MM.1S (cell line): ENCODE results near the gene WSB1.
A peak's percentile ranks its signal among the peaks of the same experiment; 100 is the strongest.

ENCODE experiments used
- DNase-seq: peaks from one replicate; pipeline ENCODE4 v3.0.0-alpha.2; 2015
- H2AFZ ChIP-seq: fragments of 300-600 bp; sonication (generic); 2 replicates; pipeline ENCODE4 v1.6.0; 2016; ENCODE audit warnings: antibody characterized with exemption, low read length
- H3F3A ChIP-seq: fragments of 300-600 bp; sonication (generic); 2 replicates; pipeline ENCODE4 v1.6.1; 2016; ENCODE audit warnings: mild to moderate bottlenecking, antibody characterized with exemption, low read length, moderate library complexity, mixed read lengths; ENCODE audit not compliant: insufficient read depth
- H3K27ac ChIP-seq: fragments of 300-600 bp; sonication (generic); 2 replicates; pipeline ENCODE4 v1.5.1; 2016; ENCODE audit warnings: mild to moderate bottlenecking, low read length
- H3K27me3 ChIP-seq: fragments of 300-600 bp; sonication (generic); replicated peaks from 2 replicates; pipeline ENCODE4 v1.6.0; 2016; ENCODE audit warnings: low read length; ENCODE audit not compliant: insufficient read depth
- H3K36me3 ChIP-seq: fragments of 300-600 bp; sonication (generic); replicated peaks from 2 replicates; pipeline ENCODE4 v1.6.1; 2016; ENCODE audit warnings: mild to moderate bottlenecking, low read length, mixed read lengths; ENCODE audit not compliant: insufficient read depth
- H3K4me1 ChIP-seq: fragments of 300-600 bp; sonication (generic); 2 replicates; pipeline ENCODE4 v1.6.1; 2016; ENCODE audit warnings: low read length, mixed read lengths
- H3K4me2 ChIP-seq: fragments of 300-600 bp; sonication (generic); 2 replicates; pipeline ENCODE4 v1.6.0; 2016; ENCODE audit warnings: low read depth, low read length
- H3K4me3 ChIP-seq: fragments of 300-600 bp; sonication (generic); 2 replicates; pipeline ENCODE4 v1.5.1; 2016; ENCODE audit warnings: low read length, mixed read lengths
- H3K79me2 ChIP-seq: fragments of 300-600 bp; sonication (generic); 2 replicates; pipeline ENCODE4 v1.6.1; 2016; ENCODE audit warnings: mixed run types, low read length, mixed read lengths
- H3K9ac ChIP-seq: fragments of 300-600 bp; sonication (generic); 2 replicates; pipeline ENCODE4 v1.6.1; 2016; ENCODE audit warnings: low read length, mixed read lengths
- H3K9me2 ChIP-seq: fragments of 300-600 bp; sonication (generic); replicated peaks from 2 replicates; pipeline ENCODE4 v1.6.1; 2016; ENCODE audit warnings: mild to moderate bottlenecking, low read length, mixed read lengths; ENCODE audit not compliant: insufficient read depth
- H3K9me3 ChIP-seq: fragments of 300-600 bp; sonication (generic); replicated peaks from 2 replicates; pipeline ENCODE4 v1.6.1; 2016; ENCODE audit warnings: mild to moderate bottlenecking, low read length, mixed read lengths; ENCODE audit not compliant: insufficient read depth
- H4K20me1 ChIP-seq: fragments of 300-600 bp; sonication (generic); 2 replicates; pipeline ENCODE4 v1.6.1; 2016; ENCODE audit warnings: mild to moderate bottlenecking, low read length, moderate library complexity, mixed read lengths; ENCODE audit not compliant: insufficient read depth
- EZH2 ChIP-seq: fragments of 300-600 bp; sonication (generic); optimal IDR thresholded peaks from 2 replicates; pipeline ENCODE3; 2017; ENCODE audit warnings: low read depth, mild to moderate bottlenecking, antibody characterized with exemption, low read length, mixed read lengths
- EZH2phosphoT487 ChIP-seq: fragments of 300-600 bp; sonication (generic); IDR thresholded peaks from 2 replicates; pipeline ENCODE4 v1.6.1; 2018; ENCODE audit warnings: antibody characterized with exemption, low read length
- TF ChIP-seq, protein P1 (sequence below): fragments of 300-600 bp; sonication (generic); IDR thresholded peaks from 2 replicates; pipeline ENCODE4 v1.5.1; 2016; ENCODE audit warnings: antibody characterized with exemption, low read length, mixed read lengths

The WSB1 gene, protein sequence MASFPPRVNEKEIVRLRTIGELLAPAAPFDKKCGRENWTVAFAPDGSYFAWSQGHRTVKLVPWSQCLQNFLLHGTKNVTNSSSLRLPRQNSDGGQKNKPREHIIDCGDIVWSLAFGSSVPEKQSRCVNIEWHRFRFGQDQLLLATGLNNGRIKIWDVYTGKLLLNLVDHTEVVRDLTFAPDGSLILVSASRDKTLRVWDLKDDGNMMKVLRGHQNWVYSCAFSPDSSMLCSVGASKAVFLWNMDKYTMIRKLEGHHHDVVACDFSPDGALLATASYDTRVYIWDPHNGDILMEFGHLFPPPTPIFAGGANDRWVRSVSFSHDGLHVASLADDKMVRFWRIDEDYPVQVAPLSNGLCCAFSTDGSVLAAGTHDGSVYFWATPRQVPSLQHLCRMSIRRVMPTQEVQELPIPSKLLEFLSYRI

DNA sequence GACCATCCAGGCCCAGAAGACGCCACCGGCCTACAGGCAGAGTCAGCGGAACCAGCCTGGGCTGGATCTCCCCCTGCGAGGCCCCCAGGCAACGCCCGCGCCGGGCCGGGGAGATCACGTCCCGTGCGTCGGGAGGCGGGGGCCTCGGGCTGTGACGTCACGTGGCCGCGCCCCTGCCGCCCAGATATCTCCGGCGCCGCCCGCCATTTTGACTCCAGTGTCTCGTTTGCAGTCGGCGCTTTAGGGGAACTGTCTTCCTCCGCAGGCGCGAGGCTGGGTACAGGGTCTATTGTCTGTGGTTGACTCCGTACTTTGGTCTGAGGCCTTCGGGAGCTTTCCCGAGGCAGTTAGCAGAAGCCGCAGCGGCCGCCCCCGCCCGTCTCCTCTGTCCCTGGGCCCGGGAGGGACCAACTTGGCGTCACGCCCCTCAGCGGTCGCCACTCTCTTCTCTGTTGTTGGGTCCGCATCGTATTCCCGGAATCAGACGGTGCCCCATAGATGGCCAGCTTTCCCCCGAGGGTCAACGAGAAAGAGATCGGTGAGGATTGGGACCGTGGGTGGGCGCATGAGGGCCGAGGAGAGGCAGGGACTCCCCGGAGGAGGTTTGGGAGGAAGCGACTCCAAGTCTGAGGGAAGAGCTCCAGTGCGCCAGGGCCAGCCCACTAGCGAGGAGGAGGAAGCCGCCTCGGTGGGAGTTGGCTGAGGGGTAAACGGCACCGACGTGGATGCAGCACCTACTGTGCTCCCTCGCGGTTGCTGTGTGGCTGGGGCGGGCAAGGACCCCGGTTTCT lies at the start of gene WSB1:
Gene WSB1 (plus strand): TSS at position 217 of the 791 bp plus-strand sequence. CDS start 282 bp downstream, at position 499.
- H3K27ac ChIP-seq, result peak within 1 kb of the TSS; percentile 89
- no peaks in the 10 kb centered on the region for H4K20me1 ChIP-seq

DNA sequence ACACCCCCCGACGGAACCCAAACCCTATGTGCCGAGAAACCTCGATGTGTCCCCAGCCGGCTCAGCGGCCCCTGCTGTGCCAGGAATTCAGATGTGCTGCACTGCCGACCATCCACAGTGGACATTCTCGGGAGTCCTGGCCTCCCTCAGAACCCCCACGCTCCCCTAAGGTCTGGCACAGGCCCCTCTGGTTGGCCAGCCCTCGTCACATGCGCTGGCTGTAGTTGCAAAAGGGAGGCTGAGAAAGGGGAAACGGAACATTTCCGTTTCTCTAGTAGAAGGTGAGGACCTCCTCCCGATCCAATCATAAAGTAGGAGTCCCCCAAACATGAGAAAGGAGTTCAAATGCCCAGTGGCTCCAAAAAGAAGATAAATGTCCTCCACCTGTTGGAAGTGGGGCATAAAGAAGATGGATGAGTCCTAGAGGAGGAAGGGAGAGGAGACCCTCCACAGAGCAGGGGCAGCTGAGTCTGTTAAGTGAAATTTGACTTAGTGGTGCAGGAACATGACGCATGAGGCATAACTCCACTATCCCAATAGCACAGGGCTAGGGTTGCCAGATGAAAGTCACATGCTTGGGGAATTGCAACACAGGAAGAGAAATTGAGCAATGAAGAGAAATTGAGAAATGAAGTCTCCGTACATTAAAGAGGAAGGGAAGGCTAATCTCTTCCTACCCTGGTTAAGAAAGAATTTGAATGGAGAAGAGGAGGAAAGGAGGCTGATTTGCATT lies 49.3 kb upstream of the WSB1 start:
- Histone ChIP-seq H3K9me2 (no peaks in the 10 kb centered on the region), H3K9me3 (no peaks in the 10 kb centered on the region), H3K4me1 (peaks cover 4% of the 10 kb centered on the region), H4K20me1 (no peaks in the 10 kb centered on the region), H3K4me2 (peak overlapping the region; percentile 4; the same call in 1 of the 2 replicates), H3F3A (no peaks in the 10 kb centered on the region), H2AFZ (0 out of 2 replicates have a peak overlapping the region, but pooled peaks have one; percentile 0), H3K79me2 (no peaks in the 10 kb centered on the region), H3K9ac (no peak overlapping the region), H3K27ac (no peak overlapping the region), H3K27me3 (no peaks in the 10 kb centered on the region), H3K36me3 (no peaks in the 10 kb centered on the region), H3K4me3 (no peak overlapping the region)
- DNase-seq, result no peak
- TF ChIP-seq EZH2, result no peak
- TF ChIP-seq, protein P1, sequence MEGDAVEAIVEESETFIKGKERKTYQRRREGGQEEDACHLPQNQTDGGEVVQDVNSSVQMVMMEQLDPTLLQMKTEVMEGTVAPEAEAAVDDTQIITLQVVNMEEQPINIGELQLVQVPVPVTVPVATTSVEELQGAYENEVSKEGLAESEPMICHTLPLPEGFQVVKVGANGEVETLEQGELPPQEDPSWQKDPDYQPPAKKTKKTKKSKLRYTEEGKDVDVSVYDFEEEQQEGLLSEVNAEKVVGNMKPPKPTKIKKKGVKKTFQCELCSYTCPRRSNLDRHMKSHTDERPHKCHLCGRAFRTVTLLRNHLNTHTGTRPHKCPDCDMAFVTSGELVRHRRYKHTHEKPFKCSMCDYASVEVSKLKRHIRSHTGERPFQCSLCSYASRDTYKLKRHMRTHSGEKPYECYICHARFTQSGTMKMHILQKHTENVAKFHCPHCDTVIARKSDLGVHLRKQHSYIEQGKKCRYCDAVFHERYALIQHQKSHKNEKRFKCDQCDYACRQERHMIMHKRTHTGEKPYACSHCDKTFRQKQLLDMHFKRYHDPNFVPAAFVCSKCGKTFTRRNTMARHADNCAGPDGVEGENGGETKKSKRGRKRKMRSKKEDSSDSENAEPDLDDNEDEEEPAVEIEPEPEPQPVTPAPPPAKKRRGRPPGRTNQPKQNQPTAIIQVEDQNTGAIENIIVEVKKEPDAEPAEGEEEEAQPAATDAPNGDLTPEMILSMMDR, result no peak
- no peak for TF ChIP-seq EZH2phosphoT487

More for the DNA sequence above, at the start of gene WSB1:
- peak; percentile 90 for DNase-seq
- Histone ChIP-seq H3K36me3 (no peaks in the 10 kb centered on the region), H2AFZ (peak within 1 kb of the TSS; percentile 99), H3K27me3 (no peaks in the 10 kb centered on the region), H3K9ac (peak within 1 kb of the TSS; percentile 90), H3K4me1 (peaks cover 10% of the 10 kb centered on the region), H3K9me3 (no peaks in the 10 kb centered on the region), H3K4me3 (peak within 1 kb of the TSS; percentile 99), H3K9me2 (no peaks in the 10 kb centered on the region), H3F3A (peaks cover 16% of the 10 kb centered on the region), H3K4me2 (peak within 1 kb of the TSS; percentile 56), H3K79me2 (peaks cover 50% of the 10 kb centered on the region)
- TF ChIP-seq, protein P1, result peak; percentile 6; the same call in 1 of the 2 replicates
- no peak for TF ChIP-seq EZH2phosphoT487

DNA sequence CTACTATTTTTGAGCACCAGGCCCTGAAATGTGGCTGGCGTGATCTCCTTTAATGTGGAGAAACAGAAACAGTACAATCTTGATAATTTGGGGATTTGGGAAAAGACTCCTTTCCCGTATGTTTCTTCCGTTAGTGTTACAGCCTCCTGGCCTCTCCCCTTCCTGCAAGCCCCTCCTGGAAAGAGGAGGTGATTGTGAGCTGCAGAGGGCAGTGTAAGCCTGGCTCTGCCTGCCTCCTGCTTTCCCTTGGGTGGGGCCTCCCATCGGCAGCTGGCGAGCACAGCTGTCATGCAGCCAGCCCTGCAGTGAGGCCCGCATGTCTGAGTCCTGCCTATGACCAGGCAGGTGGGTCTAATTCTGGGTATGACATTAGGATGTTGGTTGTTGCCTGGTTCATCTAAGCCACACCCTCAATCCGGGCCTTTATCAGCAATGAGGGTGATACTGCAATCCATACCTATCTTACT lies 48.7 kb upstream of the WSB1 start:
- no peaks in the 10 kb centered on the region for H3K27me3 ChIP-seq
- H4K20me1 ChIP-seq, result no peaks in the 10 kb centered on the region
- no peaks in the 10 kb centered on the region for H3K79me2 ChIP-seq
- no peak overlapping the region for H3K9ac ChIP-seq
- H3K4me1 ChIP-seq, result peaks cover 4% of the 10 kb centered on the region
- no peaks in the 10 kb centered on the region for H3K36me3 ChIP-seq
- peak; percentile 77 for DNase-seq
- no peak overlapping the region for H3K4me3 ChIP-seq
- no peaks in the 10 kb centered on the region for H3F3A ChIP-seq
- no peaks in the 10 kb centered on the region for H3K9me2 ChIP-seq
- 0 out of 2 replicates have a peak overlapping the region, but pooled peaks have one; percentile 0 for H2AFZ ChIP-seq
- no peaks in the 10 kb centered on the region for H3K9me3 ChIP-seq
- peak overlapping the region; percentile 4; the same call in 1 of the 2 replicates for H3K4me2 ChIP-seq
- TF ChIP-seq, protein P1, result peak; percentile 80
- no peak for TF ChIP-seq EZH2
- no peak overlapping the region for H3K27ac ChIP-seq
